Ovary (tissue), 9 donors: ENCODE results near the gene SLC1A3. TPM values are rescaled to one million over a fixed set of nuclear protein-coding genes. Genes with fewer than 3 reads are reported as not detected.

Source experiments
- DNase-seq, 5 donors: peaks; one replicate each; pipeline ENCODE4 v3.0.0-alpha.2; 2019 to 2020
- H3K27ac ChIP-seq, 2 donors: fragments of 200-600 bp; one replicate each; pipeline versions ENCODE4 v1.5.1 to v1.8.0; 2019 to 2022
- H3K27me3 ChIP-seq: fragments of 200-600 bp; one replicate; pipeline ENCODE4 v1.8.0; 2022
- H3K36me3 ChIP-seq: fragments of 200-600 bp; sonication (generic); one replicate; pipeline ENCODE4 v1.5.1; 2019
- H3K4me1 ChIP-seq: one replicate; pipeline ENCODE4 v1.8.1; 2013; ENCODE audit warnings: mild to moderate bottlenecking, moderate library complexity; ENCODE audit not compliant: insufficient read depth
- H3K4me3 ChIP-seq: fragments of 200-600 bp; sonication (generic); one replicate; pipeline ENCODE4 v1.5.1; 2017
- H3K9me3 ChIP-seq, 2 donors: fragments of 200-600 bp in 1 of 2; sonication (generic) in 1 of 2; one replicate each; pipeline versions ENCODE4 v1.5.1 to v1.8.1; 2013 to 2019; ENCODE audit warnings: mild to moderate bottlenecking in 1 of 2, moderate library complexity in 1 of 2
- CTCF ChIP-seq, 3 donors: fragments of 450-650 bp in 2 of 3; fragments of 200-600 bp in 1 of 3; IDR thresholded peaks; one replicate each; pipeline versions ENCODE4 v1.5.1 to v1.8.0; 2016 to 2022; ENCODE audit warnings: antibody characterized with exemption in 3 of 3, mild to moderate bottlenecking in 1 of 3
- EP300 ChIP-seq: sonication (generic); formaldehyde crosslinking; IDR thresholded peaks from one replicate; pipeline ENCODE4 v1.6.1; 2017; ENCODE audit warnings: antibody characterized with exemption
- POLR2A ChIP-seq: fragments of 450-650 bp; IDR thresholded peaks from one replicate; pipeline ENCODE4 v1.6.1; 2017; ENCODE audit warnings: antibody characterized with exemption, mild to moderate bottlenecking, moderate library complexity
- WGBS, 3 donors: extraction: QIAGEN DNeasy Blood & Tissue Kit in 1 of 3; methylation state at CpG; one replicate each; pipeline versions ENCODE4 v1.1.5 to v1.1.7; 2013 to 2017; 5-methylcytosine and 5-hydroxymethylcytosine counted together
- intact Hi-C, 4 donors: fragments of 100-400 bp; cut with DNase I; formaldehyde crosslinking; loops; one replicate each; pipeline versions ENCODE4 v1.11.0 to v1.15.1; 2022 to 2023
- polyA plus RNA-seq, 2 donors: library from polyadenylated mRNA; stranded (reverse); fragments of 200-250 nt in 1 of 2; fragments of 350-450 nt in 1 of 2; fragmentation: Illumina TruSeq in 1 of 2; extraction: RNeasy Lipid Tissue Mini Kit (QIAGEN cat#74804) in 1 of 2; gene quantifications; one replicate each; pipeline ENCODE4 v1.2.3, GENCODE V29; 2013 to 2014
- total RNA-seq, 7 donors: library from RNA; depleted of rRNA in 2 of 7; stranded (reverse); fragments of >200 nt in 2 of 7; fragmentation: NEBNext Ultra II Directional in 3 of 7; extraction: Animal tissue kit (Norgen Biotek cat#: 25700) in 3 of 7; gene quantifications; one replicate each; pipeline versions ENCODE4 v1.1.0 to v1.2.4, GENCODE V29; 2016 to 2023
- donor health status: DM: no; HTN: no; CAD: no; lungs with moderate emphysema.
- donor health status: DM: no; HTN: no; CAD: no.
- donor health status: Bipolar disorder and iron deficiency.
- donor health status: DM: yes; HTN: yes; CAD: no.
- donor health status: DM: no; HTN: no; CAD: no.
- donor health status: DM: yes; HTN: yes; CAD: no.

Gene SLC1A3
- total and polyA plus RNA-seq, 9 donors = 5.2 to 72.3 (median 36.7) TPM

GRCh38 chr5:36669015-36669651 is 62.7 kb downstream of the SLC1A3 start:
- 87 to 92% (median 89%) methylated on average over 13 of the region's 13 CpGs for WGBS, 3 donors
- Histone ChIP-seq H3K27ac (no peak overlapping the region), H3K4me3 (no peak overlapping the region), H3K27me3 (no peaks in the 10 kb centered on the region), H3K9me3 (no peaks in the 10 kb centered on the region), H3K36me3 (no peaks in the 10 kb centered on the region), H3K4me1 (no peaks in the 10 kb centered on the region)
- DNase-seq = no peak
- intact Hi-C loops = no loop called here
- TF ChIP-seq CTCF (IDR thresholded peaks at IDR 0.05) (no peak), EP300 (no peak), POLR2A (no peak)

- H3K9me3 ChIP-seq = no peaks in the 10 kb centered on the region
- no peak for DNase-seq
- whole genome bisulfite sequencing, 3 donors = 86 to 93% (median 90%) methylated on average over 3 of the region's 3 CpGs
- no peak overlapping the region for H3K4me3 ChIP-seq
- H3K27ac ChIP-seq = no peak overlapping the region
- no peaks in the 10 kb centered on the region for H3K27me3 ChIP-seq
- H3K4me1 ChIP-seq = no peaks in the 10 kb centered on the region
- no peaks in the 10 kb centered on the region for H3K36me3 ChIP-seq
- TF ChIP-seq CTCF (IDR thresholded peaks at IDR 0.05) (no peak), POLR2A (no peak)
- intact Hi-C loops = no loop called here
Measured at GRCh38 chr5:36670548-36670947, 64.1 kb downstream of the SLC1A3 start.

GRCh38 chr5:36675282-36675681 is 68.9 kb downstream of the SLC1A3 start:
- intact Hi-C loops = no loop called here
- WGBS, 3 donors = 49 to 67% (median 55%) methylated on average over 3 of the region's 3 CpGs
- no peak for TF ChIP-seq POLR2A
- no peak for TF ChIP-seq EP300
- no peak for TF ChIP-seq CTCF (IDR thresholded peaks at IDR 0.05)
- H3K27me3 ChIP-seq = no peaks in the 10 kb centered on the region
- H3K27ac ChIP-seq = no peak overlapping the region
- no peak overlapping the region for H3K4me3 ChIP-seq
- no peaks in the 10 kb centered on the region for H3K36me3 ChIP-seq
- no peak for DNase-seq
- no peaks in the 10 kb centered on the region for H3K4me1 ChIP-seq
- H3K9me3 ChIP-seq = no peaks in the 10 kb centered on the region

GRCh38 chr5:36679221-36679989 is 73.0 kb downstream of the SLC1A3 start:
- H3K9me3 ChIP-seq = no peaks in the 10 kb centered on the region
- no peak overlapping the region for H3K27ac ChIP-seq
- H3K4me3 ChIP-seq = no peak overlapping the region
- H3K4me1 ChIP-seq = no peaks in the 10 kb centered on the region
- intact Hi-C loops = no loop called here
- H3K36me3 ChIP-seq = no peaks in the 10 kb centered on the region
- TF ChIP-seq EP300 (no peak), POLR2A (no peak), CTCF (IDR thresholded peaks at IDR 0.05) (no peak)
- 88 to 92% (median 92%) methylated on average over 8 of the region's 8 CpGs for WGBS, 3 donors
- no peaks in the 10 kb centered on the region for H3K27me3 ChIP-seq
- DNase-seq = no peak
